Measurements from ENCODE around the gene PHEX.
A peak's percentile ranks its signal among the peaks of the same experiment; 100 is the strongest.

The PHEX gene

DNA sequence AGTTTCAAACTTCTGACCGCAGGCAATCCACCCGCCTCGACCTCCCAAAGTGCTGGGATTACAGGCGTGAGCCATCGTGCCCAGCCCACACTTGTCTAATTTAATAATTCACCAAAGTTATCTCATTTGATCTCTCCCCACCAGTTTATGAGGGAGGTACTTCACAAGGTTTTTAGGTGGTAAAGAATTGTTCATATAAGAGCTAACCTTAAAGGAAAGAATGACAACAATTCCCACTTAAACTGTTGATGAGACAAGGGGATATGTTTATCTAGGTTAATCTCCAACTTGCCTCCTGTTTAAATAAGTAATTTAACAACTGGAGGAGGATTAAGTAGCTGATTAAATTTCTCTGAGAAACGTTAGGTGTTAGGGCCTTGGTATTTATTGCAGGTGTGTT lies 123.0 kb downstream of the PHEX start:
- DNase-seq (ENCODE audit: low spot score), result no peak

DNA sequence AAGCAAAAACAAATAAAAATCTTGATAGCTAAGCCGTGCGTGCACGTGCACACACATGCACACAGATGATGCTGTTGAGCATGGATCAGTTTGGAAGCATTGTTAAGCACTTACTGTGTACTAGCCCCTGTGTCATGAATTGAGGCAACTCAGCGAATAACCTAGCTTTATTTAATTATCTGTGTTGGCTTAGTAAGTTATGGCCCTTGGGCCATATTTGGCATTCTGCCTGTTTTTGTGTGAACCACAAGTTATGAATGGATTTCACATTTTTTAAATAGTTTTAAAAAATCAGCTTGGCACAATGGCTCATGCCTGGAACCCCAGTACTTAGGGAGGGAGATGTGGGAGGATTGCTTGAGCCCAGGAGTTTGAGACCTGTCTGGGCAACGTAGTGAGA lies 126.9 kb downstream of the PHEX start:
- DNase-seq (ENCODE audit: low spot score), result no peak

DNA sequence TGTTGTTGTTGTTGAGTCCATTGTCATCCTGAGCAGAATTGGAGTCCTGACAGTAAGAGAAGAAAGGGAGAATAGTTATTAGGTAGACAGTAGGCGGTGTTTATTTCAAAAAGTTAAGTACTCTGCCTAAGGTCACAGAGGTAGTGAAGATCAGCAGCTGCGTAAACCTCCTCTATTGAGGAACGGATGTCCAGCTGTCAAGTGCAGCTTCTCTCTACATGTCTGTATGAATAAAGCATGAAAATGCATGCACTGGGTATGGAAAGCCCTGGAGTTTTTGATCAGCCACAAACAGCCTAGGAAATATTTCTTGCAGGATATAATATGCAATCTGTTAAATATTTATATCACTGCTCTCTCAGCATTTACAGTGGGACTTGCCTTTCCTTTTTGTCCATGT lies 131.2 kb downstream of the PHEX start:
- DNase-seq (ENCODE audit: low spot score), result no peak

DNA sequence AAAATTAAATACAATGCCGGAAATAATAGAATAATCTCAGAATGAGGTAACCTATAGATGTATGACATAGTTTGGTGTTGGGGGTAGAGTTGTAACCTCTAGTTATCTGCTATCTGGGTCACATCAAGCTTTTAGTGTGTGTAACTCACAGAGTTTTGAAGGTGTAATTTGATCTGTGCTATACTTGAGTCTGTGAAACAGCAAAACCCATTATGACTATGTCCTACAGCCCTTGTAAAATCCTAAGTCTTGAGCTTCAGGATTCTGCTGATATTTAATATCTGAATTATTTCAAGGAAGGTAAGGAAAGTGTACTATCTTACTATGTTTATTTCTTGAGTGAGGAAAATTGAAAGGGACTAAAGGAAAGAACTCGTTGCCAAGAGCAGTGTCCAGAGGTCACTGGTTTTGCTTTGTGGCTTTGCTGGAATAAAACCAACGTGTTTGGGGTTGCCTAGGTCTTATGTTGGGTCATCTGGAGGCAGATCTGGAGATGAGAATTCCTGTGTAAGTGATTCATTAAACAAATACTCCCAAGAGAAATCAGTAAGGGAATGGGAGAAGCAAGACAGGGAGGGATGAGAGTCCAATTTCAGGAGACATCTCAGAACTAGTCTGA lies 132.8 kb downstream of the PHEX start:
- DNase-seq (ENCODE audit: low spot score), result no peak

DNA sequence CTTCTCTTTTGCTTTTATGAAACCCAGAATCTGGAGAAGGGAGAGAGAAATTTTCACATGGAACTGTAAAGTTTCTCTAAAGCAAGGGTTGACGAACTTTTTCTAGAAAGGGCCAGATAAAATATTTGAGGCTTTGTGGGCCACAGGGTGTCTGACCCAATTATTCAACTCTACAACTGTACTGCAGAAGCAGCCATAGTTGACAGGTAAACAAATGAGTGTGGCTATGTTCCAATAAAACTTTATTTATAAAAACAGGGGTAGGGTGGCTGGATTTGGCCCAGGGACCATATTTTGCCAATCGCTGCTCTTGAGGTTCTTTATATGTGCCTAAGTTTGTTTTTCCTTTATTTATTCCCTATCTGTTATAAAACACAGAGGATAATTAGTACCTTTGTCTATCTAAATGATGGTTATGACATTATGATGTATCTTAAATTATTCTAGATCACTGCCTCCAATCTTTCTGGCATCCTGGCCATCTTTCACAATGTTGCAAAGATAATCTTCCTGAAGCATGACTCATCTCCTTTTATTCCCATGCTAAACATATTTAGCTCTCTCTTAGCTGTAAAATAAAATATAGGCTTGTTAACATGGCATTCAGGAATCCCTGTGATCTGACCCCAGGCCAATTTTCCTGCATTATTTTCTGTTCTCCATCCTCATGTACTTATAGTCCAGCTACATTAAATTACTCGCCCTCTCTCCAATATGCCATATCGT lies 133.8 kb downstream of the PHEX start:
- DNase-seq (ENCODE audit: low spot score), result no peak

DNA sequence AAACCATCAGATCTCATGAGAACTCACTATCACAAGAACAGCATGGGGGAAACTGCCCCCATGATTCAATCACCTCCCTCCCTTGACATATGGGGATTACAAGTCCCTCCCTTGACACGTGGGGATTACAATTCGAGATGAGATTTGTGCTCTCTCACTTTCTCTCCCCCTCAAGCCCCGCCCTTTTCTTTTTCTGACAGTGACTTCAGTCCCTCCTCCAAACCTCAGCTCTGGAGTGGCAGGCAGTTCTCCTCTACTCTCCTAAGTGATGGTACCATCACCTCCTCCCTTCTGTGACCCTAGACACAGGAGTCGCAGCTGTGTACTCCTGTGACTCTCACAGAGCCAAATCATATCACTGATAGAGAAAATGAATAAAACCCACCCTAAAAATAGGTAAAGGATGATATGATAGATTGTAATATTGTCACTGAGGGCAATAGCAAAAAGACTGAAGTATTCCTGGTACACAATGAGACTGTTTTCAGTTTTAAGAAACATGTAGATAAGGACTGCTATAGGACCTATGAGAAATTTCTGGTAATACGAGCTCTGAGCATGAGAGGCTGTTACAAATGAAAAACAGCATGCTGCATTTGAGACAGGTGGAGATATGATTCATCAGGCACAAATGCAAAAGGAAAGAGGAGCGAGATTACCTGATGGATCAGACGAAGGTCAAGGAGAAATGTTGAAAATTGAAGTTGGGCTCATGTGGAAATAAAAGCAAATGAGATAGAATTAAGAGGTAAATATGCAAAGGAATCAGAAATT lies 139.3 kb downstream of the PHEX start:
- no peak for DNase-seq (ENCODE audit: low spot score)

DNA sequence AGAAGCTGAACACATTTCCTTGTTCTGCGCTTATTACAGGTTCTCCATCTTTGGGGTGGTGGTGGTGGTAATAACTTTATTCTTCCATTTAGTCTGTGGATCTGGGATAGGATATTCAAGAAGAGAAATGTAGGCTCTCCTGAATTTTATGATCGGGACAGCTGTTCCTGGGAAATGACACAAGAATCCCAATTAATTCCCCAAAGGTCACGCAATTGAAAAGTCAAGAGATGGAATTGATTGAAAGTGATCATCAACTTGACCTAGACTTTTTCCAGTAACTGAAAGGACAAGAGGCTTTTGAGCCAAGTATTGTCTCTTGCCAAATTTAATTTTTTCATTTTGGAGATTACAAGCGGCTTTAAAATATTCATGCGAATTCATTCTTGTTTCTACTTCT lies 141.8 kb downstream of the PHEX start:
- no peak for DNase-seq (ENCODE audit: low spot score)

DNA sequence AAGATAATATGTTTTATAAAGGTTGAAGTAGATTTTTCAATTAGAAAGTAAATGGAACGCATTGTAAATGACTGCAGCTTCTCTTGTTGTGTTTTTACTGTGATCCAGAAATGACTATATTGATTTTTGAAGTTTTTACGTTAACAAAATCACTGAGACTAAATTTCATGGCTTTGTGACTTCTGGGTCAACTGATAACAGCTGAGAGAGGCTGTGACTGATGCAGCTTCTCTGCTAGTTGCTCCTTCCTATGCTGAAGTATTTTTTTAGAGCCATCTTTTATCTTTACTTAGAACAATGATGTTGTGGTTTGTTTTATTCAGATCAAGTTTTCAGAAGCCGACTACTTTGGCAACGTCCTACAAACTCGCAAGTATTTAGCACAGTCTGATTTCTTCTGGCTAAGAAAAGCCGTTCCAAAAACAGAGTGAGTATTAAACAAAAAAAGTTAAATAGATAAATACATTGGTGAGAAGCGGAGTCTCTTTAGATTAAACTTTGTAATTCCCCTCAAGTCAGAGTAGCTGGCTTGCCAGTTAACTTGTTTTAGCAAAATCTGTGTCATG lies 145.9 kb downstream of the PHEX start:
- no peak for DNase-seq (ENCODE audit: low spot score)

DNA sequence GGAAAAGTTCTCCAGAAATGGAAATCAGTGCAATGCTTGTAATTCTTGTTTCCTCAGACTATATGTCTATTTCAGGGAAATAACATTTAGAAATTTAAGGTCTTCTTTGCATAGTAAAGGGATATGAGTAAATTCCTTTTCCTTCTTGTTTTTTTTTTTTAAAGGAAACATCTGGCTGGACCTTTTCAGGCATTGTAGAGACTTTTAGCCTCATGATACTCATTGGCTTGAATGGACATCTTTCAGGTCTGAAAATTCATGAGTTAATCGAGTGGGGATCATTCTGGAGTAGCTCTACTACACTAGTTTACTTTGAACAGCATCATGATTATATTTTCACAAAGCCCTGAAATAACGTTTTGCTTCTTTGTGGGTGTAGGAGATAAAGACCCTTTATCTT lies 152.0 kb downstream of the PHEX start:
- no peak for DNase-seq (ENCODE audit: low spot score)

DNA sequence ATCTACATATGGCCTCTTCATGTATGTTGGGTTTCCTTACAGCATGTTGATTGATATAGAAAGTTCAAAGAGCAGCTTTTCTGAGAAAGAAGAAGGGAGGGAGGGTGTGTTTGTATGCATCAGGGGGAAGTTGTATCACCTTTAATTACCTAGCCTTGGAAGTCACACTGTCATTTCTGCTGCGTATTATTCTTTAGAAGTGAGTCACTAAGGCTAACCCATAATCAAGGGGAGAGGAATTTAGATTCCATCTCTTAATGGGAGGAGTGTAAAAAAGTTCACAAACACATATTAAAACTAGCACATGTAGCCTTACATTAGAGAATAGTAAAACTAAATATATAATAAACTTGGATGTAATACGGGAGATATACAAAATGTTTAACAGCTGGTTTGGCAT lies 154.0 kb downstream of the PHEX start:
- DNase-seq (ENCODE audit: low spot score), result no peak

DNA sequence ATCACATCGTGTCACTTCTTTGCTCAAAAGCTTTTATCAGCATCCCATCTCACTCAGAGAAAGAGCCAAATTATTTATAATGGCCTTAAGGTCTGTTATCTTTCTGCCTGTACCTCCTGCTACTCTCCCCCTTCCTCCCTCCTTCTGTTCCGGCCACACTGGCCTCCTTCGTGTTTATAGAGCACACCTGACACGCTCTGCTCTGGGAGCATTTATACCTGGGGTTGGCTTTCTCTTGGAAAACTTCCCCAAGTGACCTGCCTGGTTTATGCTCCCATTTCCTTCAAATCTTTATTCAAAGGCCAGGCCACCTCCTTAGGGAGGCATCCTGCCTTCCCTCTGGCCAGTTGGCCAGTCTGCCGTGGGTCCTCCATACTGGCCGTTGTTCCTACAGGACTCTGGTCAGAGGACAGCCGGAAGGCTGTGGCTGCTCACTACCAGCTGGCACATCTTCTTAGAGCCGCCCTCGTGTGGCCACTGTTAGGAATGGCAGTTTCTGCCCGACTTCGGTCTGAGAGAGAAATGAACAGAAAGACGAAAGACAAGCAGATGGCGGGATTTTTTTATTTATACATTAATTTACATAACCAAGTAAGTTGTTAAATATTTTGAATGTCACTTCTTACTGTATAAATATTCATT lies 160.4 kb downstream of the PHEX start:
- DNase-seq (ENCODE audit: low spot score), result peak; percentile 58

DNA sequence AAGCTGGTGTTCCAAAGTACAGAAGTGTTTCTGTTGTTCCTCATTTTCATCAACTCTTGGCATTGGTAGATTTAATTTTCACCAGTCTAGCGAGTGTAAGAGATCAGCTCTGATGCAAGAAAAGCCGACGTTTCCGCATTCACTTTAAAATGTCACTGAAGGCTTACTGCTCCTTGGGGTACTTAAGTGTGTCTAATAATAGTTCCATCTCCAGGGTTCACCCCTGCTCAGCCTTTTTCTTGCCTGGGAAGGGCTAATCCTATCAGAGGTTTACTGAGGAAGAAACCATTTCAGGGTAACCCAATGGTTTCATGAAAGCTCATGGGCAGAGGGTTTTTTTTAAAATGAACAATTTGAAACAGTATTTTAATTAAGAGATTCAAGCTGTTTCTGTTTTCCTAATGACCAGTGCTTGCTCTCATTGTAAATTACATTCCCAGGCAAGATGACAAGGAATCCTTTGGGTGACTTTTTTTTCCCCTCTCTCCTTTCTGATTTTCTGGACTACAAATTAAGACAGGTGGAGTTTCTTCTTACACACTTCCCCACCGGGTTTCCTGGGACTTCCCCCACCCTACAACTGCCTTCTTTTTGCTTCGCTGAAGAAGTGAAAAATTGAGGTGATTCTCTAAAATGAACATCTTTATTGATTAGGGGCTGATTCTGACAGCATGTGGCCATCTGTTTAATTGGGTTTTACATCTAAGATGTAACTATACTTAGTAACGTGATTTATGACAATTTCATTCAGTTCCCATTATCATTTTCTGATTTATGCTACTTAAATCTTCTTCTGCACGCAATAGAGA lies 161.9 kb downstream of the PHEX start:
- no peak for DNase-seq (ENCODE audit: low spot score)

DNA sequence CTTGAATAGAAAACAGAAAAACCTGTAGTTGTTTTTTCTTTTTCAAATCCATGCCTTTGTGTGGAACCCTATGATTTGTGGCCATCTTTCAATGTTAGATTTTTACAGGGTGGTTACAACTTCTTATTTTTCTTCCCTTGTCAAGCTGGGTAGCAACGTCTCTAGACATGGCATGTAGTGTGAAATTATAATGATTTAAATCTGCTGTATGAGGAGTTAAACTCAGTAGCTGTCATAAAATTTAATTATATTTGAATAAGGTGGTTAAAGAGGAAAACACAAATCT lies 162.5 kb downstream of the PHEX start:
- DNase-seq (ENCODE audit: low spot score), result no peak

DNA sequence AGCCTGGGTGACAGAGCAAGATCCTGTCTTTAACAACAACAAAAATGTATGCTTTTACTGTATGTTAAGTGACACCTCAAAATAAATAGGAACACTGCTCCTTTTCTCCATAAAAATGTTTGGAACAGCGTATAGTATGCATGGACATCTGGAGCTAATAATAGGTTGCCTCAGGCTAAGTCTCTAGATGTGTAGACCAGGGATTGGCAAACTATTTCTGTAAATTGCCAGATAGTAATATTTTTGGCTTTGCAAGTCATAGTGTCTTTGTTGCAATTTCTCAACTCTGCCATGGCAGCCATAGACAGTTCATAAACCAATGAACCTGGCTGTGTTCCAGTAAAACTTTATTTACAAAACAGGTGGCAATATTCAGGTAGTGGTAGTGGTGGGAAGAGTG lies 164.0 kb downstream of the PHEX start:
- DNase-seq (ENCODE audit: low spot score), result no peak

DNA sequence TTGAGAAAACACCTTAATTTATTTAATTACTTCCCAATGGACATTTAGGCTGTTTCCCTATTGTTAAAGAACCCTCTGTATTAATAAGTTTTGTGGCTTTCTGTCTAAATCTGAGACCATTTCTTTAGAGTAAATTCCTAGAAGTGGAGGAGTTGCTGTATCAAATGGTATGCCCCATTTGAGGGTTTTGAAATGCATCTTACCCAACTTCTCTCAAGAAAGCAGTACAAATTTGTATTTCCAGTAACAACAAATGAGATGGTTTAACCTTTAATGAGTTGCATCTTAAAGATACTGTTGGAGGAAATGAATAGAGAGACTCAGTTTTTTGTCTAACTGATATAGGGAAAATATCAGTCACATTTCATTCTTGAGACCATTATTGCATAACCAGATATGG lies 170.1 kb downstream of the PHEX start:
- DNase-seq (ENCODE audit: low spot score), result no peak

DNA sequence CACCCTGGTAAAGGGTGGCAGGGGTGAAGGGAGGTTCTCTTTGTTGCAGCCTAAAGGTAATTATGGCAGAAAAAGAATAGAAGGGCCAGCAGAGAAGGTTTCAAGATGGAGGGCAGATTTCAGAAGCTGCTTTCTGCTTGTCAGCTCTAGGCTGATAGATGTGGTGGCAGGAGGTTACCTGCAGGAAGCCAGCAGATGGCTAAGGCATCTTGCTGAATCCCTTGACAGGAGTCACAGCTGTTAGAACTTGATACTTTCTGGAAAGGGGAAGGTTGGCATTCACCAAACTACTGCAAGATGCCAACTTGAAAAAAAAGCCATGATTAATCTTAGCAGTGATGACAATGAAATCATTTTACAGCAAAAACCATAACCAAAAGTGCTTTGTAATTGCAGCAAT lies 171.1 kb downstream of the PHEX start:
- DNase-seq (ENCODE audit: low spot score), result no peak

DNA sequence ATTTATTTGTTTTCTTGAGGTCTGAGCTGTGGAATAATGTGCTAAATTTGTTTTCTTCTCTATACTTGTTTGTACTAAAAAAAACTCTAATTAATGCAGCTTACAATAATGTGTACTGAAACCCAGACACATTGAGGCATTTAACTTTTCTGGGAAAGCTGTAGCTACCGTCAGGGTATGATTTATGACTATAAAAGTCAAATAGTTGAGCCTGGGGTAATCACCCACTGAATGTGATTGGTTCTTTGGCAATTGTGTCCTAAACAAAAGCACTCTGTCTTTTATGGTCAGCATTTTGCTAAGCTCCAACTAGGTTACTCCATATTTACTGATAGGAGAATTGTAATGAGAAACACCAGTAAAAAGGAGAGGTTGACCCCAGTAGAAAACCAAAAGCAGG lies 174.7 kb downstream of the PHEX start:
- DNase-seq (ENCODE audit: low spot score), result no peak

DNA sequence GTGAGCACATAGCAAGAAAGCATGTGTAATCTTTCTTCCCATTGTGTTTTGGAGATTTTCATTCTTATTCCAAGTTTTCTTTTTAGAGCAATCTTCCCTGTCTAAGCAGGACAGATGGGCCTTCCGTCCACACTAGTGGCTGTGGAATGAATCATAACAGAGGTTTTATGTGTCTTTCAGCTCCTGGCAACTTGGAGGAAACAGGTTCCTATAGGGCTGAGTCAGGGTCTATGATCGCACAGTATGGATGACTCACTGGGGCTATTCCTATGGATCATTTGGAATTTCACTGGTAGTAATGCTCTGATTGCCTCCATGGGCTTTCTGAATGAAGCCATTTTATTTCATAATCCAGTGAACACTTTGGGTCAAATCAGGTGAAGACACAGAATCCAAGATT lies 188.8 kb downstream of the PHEX start:
- no peak for DNase-seq (ENCODE audit: low spot score)

DNA sequence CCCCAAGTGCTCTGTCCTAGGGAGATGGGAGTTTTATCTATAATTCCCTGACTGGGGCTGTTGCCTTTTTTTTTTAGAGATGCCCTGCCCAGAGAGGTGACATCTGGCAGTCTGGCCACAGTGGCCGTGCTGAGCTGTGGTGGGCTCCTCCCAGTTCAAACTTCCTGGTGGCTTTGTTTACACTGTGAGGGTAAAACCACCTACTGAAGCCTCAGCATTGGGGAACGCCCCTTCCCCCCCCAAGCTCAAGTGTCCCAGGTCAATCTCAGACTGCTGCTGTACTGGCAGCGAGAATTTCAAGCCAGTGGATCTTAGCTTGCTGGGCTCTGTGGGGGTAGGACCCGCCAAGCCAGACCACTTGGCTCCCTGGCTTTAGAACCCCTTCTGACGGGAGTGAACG lies 202.3 kb downstream of the PHEX start:
- no peak for DNase-seq (ENCODE audit: low spot score)

DNA sequence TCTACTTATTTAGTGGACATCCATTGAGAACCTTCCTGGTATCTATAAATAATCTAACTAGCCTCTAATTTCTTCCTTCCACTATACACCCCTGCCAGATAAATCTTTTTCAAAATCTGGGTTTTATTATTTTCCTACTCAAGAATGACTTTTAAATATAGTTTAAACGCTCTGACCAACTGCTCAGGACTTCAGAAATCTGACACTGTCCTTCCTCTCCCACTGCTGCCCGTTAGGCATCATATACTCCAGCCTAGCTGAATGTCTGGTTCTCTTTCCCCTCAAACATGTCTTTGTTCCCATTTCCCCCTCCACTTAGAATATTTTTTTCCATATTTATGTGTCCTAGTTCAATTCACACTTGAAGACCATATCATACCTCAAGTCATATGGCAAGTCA lies 205.4 kb downstream of the PHEX start:
- DNase-seq (ENCODE audit: low spot score), result no peak

DNA sequence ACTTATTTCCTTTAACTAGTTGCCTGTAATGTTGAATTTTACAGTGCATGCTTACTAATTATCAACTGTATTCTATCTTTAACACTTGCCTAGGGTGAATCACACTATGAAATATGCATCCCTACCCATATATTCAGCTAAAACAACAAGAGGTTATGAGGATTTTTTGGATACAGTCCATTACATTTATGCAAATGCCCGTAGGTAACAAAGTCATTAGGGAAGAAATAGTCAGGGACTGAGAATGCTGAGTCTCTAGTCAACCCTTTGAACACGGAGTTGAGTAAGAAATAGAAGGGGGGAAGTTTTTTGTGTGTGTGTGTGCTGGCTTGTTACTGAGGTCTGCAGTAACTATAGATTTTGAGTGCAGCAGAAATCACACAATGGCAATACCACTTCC lies 214.5 kb downstream of the PHEX start:
- no peak for DNase-seq (ENCODE audit: low spot score)

DNA sequence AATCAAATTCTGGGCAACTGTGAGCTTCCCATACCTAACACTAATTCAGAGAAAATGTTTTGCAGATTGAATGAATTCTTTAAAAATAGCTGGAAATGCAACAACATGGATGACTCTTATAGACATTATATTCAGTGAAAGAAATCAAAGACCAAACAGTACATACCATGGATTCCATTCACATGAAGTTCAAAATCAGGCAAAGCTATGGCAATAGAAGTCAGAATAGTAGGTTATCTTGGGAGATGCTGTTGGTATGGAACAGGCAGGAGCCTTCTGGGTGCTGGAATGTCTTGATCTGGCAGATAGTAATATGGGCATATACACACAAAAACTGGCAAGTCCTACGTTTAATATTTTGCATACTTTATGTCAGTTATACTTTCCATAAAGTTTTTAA lies 215.0 kb downstream of the PHEX start:
- no peak for DNase-seq (ENCODE audit: low spot score)

All from LoVo (cell line).